ENCODE data around the gene SKI.

DNA sequence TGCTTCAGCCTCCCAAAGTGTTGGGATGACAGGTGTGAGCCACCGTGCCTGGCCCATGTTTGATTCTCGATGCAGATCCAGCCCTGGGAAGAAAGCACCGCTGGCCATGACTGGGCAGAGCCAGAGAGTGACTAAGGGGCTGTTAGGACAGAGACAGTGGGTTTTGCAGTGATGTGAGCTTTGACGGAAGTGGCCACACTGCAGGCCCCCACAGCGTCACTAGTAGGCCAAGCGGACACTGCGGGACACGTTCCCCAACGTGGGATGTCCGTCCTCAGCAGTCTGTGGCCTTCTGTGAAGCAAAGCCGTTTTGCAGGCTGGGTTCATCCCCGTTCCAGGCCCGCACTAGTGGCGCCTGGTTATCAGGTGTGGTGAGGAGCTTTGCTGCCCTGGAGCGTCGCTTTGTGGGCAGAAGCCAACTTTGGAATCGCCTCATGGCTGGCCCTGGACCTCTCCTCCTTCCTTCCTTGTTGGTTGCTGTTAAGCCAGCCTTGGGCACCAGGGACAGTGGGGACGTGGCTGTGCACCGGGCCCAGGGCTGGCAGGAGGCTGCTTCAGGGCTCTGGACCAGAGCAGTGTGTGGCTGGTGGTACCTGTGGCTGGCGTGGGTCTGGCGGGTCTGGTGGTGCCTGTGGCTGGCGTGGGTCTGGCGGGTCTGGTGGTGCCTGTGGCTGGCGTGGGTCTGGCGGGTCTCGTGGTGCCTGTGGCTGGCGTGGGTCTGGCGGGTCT is 41.2 kb downstream of the SKI start:
- TF ChIP-seq ZNF274 (IDR thresholded peaks at IDR 0.05; ENCODE audit: low read depth, low read length) (no peak), YY1 (IDR thresholded peaks at IDR 0.05; ENCODE audit: insufficient read depth, insufficient read length) (no peak)
